WERI-Rb-1 (cell line): ENCODE results near the gene DSCAM.

Source experiments
- DNase-seq: peaks from one replicate; pipeline ENCODE4 v3.0.0-alpha.2; 2020
- H3K27ac ChIP-seq: fragments of 250-450 bp; sonication (Bioruptor Pico); 2 replicates; pipeline ENCODE4 v1.5.1; 2020; ENCODE audit warnings: mild to moderate bottlenecking, moderate library complexity
- H3K27me3 ChIP-seq: fragments of 250-450 bp; sonication (Bioruptor Pico); 2 replicates; pipeline ENCODE4 v1.5.1; 2021; ENCODE audit warnings: mild to moderate bottlenecking, low read depth, moderate library complexity; ENCODE audit not compliant: insufficient read depth, severe bottlenecking
- H3K36me3 ChIP-seq: fragments of 250-450 bp; sonication (Bioruptor Pico); 2 replicates; pipeline ENCODE4 v1.5.1; 2020; ENCODE audit warnings: mild to moderate bottlenecking, moderate library complexity
- H3K4me3 ChIP-seq: 2 replicates; pipeline ENCODE4 v1.5.1; 2011; ENCODE audit warnings: low read depth, mild to moderate bottlenecking, control low read depth, low read length
- H3K9me3 ChIP-seq: fragments of 250-450 bp; sonication (Bioruptor Pico); 2 replicates; pipeline ENCODE4 v1.5.1; 2021; ENCODE audit warnings: mild to moderate bottlenecking, moderate library complexity; ENCODE audit not compliant: severe bottlenecking
- TF ChIP-seq, protein P1 (sequence below): IDR thresholded peaks from 2 replicates; pipeline ENCODE4 v1.5.1; 2011; ENCODE audit warnings: low read depth, mild to moderate bottlenecking, control low read depth, inconsistent platforms, low read length

Gene DSCAM

DNA sequence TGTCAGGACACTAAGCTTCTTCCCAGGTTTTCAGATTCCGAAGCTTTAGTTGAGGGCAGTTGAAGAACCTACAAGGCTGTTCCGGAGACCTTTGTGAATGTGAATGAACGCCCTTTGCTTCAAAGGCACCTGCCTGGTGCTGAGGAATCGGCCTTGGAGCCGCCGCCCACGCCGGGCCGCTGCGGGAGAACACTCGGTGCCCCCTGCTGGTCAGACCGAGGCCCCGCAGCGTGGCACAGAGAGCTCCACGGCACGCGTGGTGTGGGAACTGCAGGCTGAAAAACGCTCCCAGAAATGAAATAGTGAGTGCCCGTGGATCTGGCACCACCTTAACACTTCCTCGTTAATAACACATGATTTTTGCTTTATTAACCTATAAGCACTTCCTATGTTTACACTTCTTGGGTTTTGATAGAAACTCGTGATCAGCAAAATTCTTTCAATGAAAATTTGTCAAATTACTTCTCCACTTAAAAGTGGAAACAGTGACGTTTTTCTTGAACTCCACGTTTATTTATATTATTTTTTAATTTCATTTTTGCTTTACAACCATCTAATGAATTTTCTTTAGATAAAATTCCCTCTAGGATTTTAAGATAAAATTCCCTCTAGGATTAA, 460.6 kb downstream of the DSCAM start:
- Histone ChIP-seq H3K27ac (no peak overlapping the region), H3K4me3 (no peak overlapping the region), H3K9me3 (no peaks in the 10 kb centered on the region), H3K27me3 (no peaks in the 10 kb centered on the region), H3K36me3 (no peaks in the 10 kb centered on the region)
- DNase-seq = peak; percentile 85
- TF ChIP-seq, protein P1, sequence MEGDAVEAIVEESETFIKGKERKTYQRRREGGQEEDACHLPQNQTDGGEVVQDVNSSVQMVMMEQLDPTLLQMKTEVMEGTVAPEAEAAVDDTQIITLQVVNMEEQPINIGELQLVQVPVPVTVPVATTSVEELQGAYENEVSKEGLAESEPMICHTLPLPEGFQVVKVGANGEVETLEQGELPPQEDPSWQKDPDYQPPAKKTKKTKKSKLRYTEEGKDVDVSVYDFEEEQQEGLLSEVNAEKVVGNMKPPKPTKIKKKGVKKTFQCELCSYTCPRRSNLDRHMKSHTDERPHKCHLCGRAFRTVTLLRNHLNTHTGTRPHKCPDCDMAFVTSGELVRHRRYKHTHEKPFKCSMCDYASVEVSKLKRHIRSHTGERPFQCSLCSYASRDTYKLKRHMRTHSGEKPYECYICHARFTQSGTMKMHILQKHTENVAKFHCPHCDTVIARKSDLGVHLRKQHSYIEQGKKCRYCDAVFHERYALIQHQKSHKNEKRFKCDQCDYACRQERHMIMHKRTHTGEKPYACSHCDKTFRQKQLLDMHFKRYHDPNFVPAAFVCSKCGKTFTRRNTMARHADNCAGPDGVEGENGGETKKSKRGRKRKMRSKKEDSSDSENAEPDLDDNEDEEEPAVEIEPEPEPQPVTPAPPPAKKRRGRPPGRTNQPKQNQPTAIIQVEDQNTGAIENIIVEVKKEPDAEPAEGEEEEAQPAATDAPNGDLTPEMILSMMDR = peak; percentile 99

- no peaks in the 10 kb centered on the region for H3K36me3 ChIP-seq
- no peak for DNase-seq
- no peaks in the 10 kb centered on the region for H3K9me3 ChIP-seq
- H3K27me3 ChIP-seq = no peaks in the 10 kb centered on the region
- TF ChIP-seq, protein P1 = no peak
- no peak overlapping the region for H3K4me3 ChIP-seq
- no peak overlapping the region for H3K27ac ChIP-seq
These were observed 461.1 kb downstream of the DSCAM start for GRCh38 chr21:40385883-40386282.

DNA sequence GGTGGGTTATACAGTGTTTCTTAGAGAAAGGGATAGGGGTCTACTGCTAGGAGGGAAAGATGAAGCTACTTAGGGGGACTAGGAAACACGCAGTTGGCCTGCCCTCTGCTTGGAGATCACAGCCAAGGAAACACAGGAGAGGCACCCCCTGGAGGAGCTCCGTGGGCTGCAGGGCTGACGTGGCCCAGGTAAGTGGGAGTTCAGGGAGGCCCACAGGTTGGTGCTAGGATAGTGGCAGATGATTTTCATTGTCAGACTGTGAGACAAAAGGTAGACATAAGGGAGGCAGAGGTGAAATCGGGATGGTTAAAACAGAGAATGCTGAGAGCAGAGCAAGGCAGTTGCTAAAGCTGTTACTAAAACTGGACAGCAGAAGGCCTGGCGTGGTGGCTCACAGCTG, 463.0 kb downstream of the DSCAM start:
- no peaks in the 10 kb centered on the region for H3K36me3 ChIP-seq
- no peak overlapping the region for H3K27ac ChIP-seq
- no peaks in the 10 kb centered on the region for H3K9me3 ChIP-seq
- peak; percentile 10 for DNase-seq
- no peaks in the 10 kb centered on the region for H3K27me3 ChIP-seq
- no peak overlapping the region for H3K4me3 ChIP-seq
- TF ChIP-seq, protein P1 = no peak

DNA sequence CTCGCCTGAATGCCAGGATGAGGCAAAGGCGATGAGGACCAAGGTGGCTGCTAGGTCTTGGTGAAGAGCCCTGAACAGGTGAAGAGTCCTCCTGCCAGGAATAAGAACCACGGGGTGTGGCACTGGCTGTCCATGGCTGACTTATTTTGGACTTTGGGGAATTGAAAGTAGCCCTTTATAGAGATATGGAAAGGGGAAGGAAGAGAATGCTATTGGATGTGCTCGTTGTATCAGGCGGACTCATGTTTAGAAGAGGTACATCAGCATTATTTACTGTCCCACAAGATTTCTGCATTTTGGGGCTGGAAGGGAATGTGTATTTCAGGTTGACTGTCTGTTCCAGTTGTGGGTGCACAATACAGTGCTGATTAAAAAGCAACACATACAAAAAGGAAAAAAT, 465.8 kb downstream of the DSCAM start:
- H3K27ac ChIP-seq = no peak overlapping the region
- H3K4me3 ChIP-seq = no peak overlapping the region
- no peaks in the 10 kb centered on the region for H3K27me3 ChIP-seq
- H3K36me3 ChIP-seq = no peaks in the 10 kb centered on the region
- DNase-seq = no peak
- no peaks in the 10 kb centered on the region for H3K9me3 ChIP-seq
- TF ChIP-seq, protein P1 = no peak

DNA sequence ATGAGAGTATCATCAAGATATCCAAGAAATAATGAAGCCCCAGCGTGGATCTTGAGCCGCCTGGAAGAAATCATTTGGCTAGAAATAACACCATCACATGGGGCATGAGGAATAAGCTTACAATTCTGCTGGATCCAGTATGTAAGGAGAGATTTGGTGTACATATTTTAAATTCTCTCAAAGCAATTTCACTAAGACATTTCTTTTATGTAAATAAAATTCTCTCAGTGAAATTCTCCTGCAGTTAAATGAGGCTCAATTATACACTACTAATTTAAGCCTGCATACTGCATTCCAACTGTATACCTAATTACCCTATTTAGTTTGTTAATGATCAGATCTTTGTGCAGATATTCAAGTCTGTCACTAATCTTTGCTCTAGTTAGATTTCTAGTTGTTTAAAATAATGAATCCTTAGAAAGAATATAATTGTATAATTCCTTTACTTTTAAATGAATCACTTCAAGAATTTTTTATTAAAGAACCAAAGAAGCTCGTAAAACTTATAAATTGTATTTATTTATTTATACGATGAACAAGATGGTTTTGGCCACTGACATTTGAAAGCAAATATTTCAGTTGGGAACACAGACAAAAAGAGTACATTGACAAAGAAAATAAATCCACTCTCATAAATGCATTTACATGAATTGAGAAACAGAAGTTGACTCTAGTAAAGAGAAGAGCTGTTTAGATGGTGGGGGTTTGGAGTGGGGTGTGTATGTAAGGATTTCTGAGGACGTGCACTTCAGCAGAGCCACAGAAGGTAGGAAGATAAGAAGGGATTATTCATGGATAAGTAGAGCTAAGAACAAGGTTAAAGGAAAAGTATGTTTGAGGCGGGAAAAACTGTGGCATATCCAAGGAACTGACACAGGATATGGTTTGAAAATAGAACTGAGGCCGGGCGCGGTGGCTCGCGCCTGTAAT, 466.8 kb downstream of the DSCAM start:
- TF ChIP-seq, protein P1 = no peak
- Histone ChIP-seq H3K4me3 (no peak overlapping the region), H3K27ac (0 out of 2 replicates have a peak overlapping the region, but pooled peaks have one; percentile 22), H3K27me3 (no peaks in the 10 kb centered on the region), H3K9me3 (no peaks in the 10 kb centered on the region), H3K36me3 (no peaks in the 10 kb centered on the region)
- DNase-seq = peak; percentile 69
